Measurements from ENCODE around the gene SPN. TPM values are rescaled to one million over a fixed set of nuclear protein-coding genes. Genes with fewer than 3 reads are reported as not detected.
"Not testable (repeated sequence)": the region's sequence is repeated elsewhere in the genome, so short reads cannot be mapped to it uniquely, and the experiment has no call there.

Gene SPN
- total and polyA plus RNA-seq, 11 donors: 0.44 to 17.0 (median 1.3) TPM

GRCh38 chr16:29653471-29653870 lies 9.6 kb upstream of the SPN start:
- DNase-seq (no peak), ATAC-seq (no peak)
- H3K4me1 ChIP-seq: peaks cover 0 to 9% (median 0%) of the 10 kb centered on the region in 12 donors
- intact Hi-C loops (cut with DNase I): no loop called here
- H3K36me3 ChIP-seq: no peaks in the 10 kb centered on the region
- WGBS, 4 donors: 76 to 85% (median 80%) methylated on average over 12 of the region's 12 CpGs
- TF ChIP-seq POLR2A (IDR thresholded peaks at IDR 0.05) (no peak), CTCF (IDR thresholded peaks at IDR 0.05) (no peak)
- H3K4me3 ChIP-seq: no peak overlapping the region
- H3K9me3 ChIP-seq: no peaks in the 10 kb centered on the region
- H3K27me3 ChIP-seq: no peaks in the 10 kb centered on the region
- H3K27ac ChIP-seq: peak overlapping the region in 1 of 12 donors; percentile 28

GRCh38 chr16:29653890-29654289 lies 9.2 kb upstream of the SPN start:
- H3K4me3 ChIP-seq; intact Hi-C loops (cut with DNase I); H3K27me3 ChIP-seq; H3K9me3 ChIP-seq; H3K4me1 ChIP-seq; H3K27ac ChIP-seq; DNase-seq; H3K36me3 ChIP-seq; ATAC-seq: not testable (repeated sequence)
- 89 to 98% (median 93%) methylated on average over 7 of the region's 7 CpGs for WGBS, 4 donors

GRCh38 chr16:29656688-29657523 lies 6.1 kb upstream of the SPN start:
- Histone ChIP-seq H3K4me1 (peaks cover 0 to 14% (median 0%) of the 10 kb centered on the region in 12 donors), H3K36me3 (no peaks in the 10 kb centered on the region), H3K27ac (no peak overlapping the region), H3K4me3 (no peak overlapping the region), H3K27me3 (no peaks in the 10 kb centered on the region), H3K9me3 (no peaks in the 10 kb centered on the region)
- TF ChIP-seq POLR2A (IDR thresholded peaks at IDR 0.05) (no peak), CTCF (IDR thresholded peaks at IDR 0.05) (no peak)
- ATAC-seq (no peak), DNase-seq (no peak)
- WGBS, 4 donors: 67 to 82% (median 73%) methylated on average over 10 to 11 of the region's 11 CpGs
- intact Hi-C loops (cut with DNase I): no loop called here

GRCh38 chr16:29658705-29659104 lies 4.3 kb upstream of the SPN start:
- Histone ChIP-seq H3K9me3 (no peaks in the 10 kb centered on the region), H3K27ac (no peak overlapping the region), H3K4me3 (no peak overlapping the region), H3K27me3 (no peaks in the 10 kb centered on the region), H3K4me1 (peaks cover 0 to 28% (median 0%) of the 10 kb centered on the region in 12 donors), H3K36me3 (no peaks in the 10 kb centered on the region)
- ATAC-seq: no peak
- WGBS, 4 donors: 71 to 81% (median 79%) methylated on average over 6 of the region's 6 CpGs
- DNase-seq: no peak
- TF ChIP-seq POLR2A (IDR thresholded peaks at IDR 0.05) (no peak), CTCF (IDR thresholded peaks at IDR 0.05) (no peak)
- intact Hi-C loops (cut with DNase I): no loop called here
